ENCODE data around the gene RAD51B.

The RAD51B gene

DNA sequence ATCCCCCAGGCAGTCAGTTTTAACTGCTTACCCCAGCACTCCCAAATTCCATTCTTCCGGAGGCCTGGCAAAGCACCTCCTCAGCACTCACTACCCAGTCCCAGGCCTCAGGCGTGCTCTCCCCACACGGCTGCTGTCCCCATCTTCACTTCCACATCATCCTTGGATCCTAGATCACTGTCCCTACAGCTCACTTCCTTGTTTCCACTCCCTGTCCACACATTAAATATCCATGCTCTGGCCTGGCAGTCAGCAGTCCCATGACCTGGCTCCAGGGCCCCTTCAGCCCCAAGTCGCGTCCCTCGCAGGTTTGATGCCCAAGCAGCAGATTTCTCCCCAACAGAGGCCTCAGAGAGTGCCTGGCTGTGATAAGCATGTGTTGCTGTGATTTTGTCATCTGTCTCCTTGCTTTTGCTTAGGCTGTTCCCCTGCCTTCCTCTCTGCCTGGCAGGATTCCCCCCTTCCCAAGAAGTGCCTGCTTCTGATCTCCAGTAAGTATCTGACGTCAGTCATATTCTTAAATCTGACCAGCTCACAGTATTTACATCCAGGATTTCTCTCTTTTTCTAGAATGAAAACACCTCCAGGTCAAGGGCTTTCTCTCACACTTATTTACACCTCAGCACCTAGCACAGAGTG, 731.6 kb downstream of the RAD51B start:
- DNase-seq (ENCODE audit: low read depth) = no peak

- DNase-seq (ENCODE audit: low read depth) = no peak
These were observed 732.5 kb downstream of the RAD51B start for GRCh38 chr14:68552075-68552474.

DNA sequence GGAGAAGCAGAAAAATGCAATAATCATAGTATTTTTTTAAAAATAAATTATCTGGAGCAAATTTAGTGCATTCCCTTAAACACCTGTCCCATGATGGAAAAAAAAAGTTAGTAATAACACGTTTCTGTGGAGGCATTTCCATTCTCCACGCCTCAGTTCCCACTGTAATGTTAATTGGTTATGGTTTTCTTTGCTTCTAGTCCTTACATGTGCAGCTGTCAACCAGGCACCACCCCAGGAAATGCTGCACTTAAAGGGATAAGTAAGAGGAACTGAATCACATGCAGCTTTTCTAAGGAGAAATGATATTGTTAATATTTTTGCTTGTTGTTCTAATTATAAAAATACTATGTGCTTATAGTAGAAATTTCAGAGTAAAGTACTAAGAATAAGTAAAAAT, 733.0 kb downstream of the RAD51B start:
- no peak for DNase-seq (ENCODE audit: low read depth)

GRCh38 chr14:68553311-68553710, 733.7 kb downstream of the RAD51B start:
- no peak for DNase-seq (ENCODE audit: low read depth)

DNA sequence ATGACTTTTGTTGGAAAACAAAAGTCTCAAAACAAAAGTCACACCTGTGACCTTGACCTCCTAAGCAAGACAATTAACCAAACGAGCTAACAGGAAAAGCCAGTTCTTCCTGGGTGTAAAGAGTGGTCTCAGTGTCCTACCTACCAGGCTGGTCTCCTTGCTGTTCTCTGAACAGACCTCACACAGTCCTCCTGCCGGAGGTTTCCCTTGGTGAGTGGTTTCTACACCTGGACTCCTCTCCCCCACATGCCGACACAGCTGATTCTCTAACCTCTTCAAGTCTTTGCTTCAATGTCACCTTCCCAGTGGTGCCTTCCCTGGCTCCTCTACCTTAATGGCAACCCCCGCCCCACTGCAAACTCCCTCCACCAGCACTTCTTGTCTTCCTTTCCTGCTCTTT, 734.7 kb downstream of the RAD51B start:
- no peak for DNase-seq (ENCODE audit: low read depth)

DNA sequence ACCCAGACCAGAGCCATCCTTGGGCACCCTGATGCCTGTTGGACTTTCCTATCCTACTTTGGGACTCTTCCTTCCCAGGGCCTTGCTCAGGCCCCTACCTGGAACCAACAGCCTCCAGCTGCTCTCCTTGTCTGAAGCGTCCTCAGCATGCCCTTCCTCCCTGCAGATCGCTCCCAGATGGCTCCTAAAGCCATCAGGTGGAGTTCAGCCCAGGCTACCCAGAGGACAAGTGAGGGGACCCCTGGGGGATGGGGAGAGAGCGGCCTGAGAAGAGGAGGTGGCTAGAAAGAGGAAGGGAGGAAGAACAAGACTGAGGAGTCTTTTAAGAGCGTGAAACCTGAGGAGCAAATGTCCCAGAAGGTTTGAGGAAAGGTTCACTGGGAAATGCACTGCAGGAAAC, 736.7 kb downstream of the RAD51B start:
- no peak for DNase-seq (ENCODE audit: low read depth)

DNA sequence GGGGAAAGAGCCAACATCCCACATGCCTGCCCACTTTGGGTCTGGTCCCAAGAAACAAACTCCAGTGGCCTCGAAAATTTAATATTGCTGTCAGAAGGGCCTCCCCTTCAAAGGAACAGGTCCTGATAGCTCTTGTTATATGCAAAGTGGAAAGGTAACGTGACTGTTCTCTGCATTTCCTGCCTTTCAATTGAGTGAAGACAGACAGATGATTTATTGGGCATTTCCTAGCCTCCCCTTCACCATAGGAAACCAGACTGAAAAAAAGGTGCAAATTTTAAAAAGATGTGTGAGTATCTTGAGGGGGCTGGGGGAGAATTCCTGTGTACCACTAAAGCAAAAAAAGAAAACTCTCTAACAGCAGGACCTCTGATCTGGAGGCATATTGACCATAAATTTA, 738.1 kb downstream of the RAD51B start:
- DNase-seq (ENCODE audit: low read depth) = no peak

GRCh38 chr14:68558096-68558495, 738.5 kb downstream of the RAD51B start:
- DNase-seq (ENCODE audit: low read depth) = no peak

DNA sequence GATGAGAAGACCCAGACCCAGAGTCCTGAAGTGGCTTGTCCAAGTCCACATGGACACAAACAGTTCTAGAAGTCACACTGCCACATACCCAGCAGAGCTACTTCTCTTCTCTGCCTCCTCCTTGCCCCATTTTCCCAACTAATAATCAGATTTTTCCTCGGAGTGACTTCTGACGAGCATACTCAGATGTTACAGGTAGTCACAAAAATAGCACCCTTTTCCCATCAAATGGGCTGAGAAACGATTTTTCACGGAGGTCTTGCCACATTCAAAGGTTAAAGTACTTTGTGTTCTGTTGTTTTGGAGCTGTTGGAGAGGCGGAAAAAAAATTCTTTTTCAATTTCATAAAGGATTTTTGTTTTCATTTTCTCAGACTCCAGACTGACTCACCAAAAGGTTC, 740.4 kb downstream of the RAD51B start:
- DNase-seq (ENCODE audit: low read depth) = no peak

- no peak for DNase-seq (ENCODE audit: low read depth)
These were observed 742.0 kb downstream of the RAD51B start for GRCh38 chr14:68561531-68562007.

GRCh38 chr14:68562911-68563250, 743.3 kb downstream of the RAD51B start:
- DNase-seq (ENCODE audit: low read depth) = no peak

DNA sequence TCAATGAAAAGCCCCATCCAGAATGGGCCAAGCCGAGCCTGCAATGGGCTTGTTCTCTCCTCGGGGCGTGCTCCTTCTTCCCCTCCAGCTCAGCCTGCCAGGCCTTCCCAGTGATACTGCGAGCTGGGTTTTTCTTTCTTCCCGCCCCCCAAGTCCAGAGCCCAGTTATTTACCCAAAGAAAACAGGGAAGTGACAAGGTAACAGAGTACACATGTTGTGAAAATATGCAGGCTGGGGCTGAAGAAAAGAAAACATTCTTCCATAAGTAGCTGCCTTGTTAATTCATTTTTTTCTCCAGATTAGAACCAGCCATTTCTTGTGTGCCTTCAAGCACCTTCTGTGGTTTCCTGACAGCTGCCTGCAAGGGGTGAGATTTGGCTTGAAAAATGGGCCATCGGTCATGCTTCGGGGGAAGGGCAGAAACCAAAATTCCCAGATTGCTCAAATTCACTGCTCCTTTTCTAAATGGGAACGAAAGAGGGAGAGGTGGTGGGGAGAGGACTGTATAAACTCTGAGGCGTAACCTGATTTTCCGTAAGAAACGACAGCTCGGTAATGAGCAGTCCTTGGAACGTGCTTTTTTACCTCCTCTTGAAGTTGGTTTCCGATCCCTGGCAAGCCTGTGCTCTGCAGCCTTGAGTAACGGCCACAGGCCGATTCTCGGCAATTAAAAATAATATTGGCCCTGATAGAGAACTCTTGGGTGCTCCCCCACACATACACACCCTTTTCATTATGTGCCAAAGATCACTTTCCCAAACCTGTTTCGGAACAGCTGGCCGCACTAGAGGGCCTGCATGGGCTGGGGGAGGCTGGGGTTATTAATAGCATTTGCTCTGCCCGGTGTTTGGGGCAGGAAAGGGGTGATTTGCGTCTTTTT, 743.9 kb downstream of the RAD51B start:
- DNase-seq (ENCODE audit: low read depth) = no peak

GRCh38 chr14:68564191-68564825, 744.7 kb downstream of the RAD51B start:
- no peak for DNase-seq (ENCODE audit: low read depth)

GRCh38 chr14:68564826-68565759, 745.5 kb downstream of the RAD51B start:
- no peak for DNase-seq (ENCODE audit: low read depth)

DNA sequence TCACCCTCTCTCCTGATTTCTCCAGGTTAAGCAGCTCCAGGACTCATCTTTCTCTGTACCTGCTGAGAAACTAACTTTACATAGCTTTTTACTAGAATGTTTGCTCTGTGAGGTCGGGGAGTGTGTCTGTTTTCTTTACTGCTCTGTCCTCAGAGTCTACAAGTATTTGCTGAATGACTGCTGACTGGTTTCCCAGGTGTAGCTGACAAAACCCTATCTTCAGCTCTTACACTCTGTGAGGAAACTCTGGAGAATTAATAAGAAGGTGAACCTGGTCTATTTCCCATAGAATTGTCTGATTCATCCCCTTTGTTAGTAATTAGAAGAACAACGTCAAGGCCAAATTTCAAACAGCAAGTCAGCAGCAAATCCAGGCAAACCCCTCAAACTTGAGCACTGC, 746.5 kb downstream of the RAD51B start:
- DNase-seq (ENCODE audit: low read depth) = no peak

DNA sequence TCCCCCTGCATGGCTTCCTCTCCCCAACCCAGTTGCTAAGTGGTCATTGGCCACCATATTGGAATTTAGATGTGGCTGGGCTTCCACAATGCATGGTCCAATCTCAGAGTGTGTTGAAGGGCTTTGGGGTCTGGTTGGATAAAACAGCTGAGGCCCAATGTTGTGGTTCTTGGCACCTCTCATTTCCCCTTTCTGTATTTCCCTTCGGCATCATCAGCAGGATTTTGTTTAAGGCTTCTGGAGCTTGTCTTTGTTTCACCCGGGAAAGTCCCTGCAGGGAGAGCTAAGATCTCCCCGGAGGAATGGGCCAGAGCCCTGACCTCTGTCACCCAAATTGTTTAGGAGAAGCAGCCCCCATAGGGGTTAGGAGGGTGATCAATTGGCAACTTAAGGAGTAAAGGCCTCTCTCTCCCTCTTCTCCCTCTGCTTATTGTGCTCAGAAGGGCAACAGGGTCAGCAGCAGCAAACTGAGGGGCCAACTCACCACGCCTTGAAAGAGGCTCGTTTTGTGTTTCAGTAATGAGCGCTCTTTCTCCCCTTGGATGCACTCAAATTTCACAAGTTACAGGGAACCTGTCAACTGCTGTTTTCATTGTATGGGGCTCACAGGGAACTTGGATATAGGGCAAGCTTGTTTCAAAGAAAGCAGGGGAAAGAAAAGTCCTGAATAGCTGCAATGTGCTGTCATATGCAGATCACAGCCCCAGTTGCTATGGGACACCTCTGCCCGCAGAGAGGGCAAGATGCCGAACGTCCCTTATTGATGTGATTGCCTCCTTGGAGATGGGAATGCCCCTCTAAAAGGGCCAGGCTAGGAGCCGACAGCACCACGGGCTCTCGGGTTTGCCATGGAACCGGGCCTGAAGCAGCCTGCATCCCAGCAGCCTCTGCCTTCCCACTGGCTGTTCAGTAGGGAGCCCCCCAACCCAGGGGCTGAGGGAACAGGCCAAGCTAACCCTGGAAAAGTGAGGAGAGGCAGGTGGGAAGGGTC, 749.6 kb downstream of the RAD51B start:
- no peak for DNase-seq (ENCODE audit: low read depth)

- DNase-seq (ENCODE audit: low read depth) = no peak
These were observed 750.4 kb downstream of the RAD51B start for GRCh38 chr14:68569970-68570409.

- DNase-seq (ENCODE audit: low read depth) = no peak
These were observed 751.6 kb downstream of the RAD51B start for GRCh38 chr14:68571114-68571591.

- DNase-seq (ENCODE audit: low read depth) = no peak
These were observed 752.4 kb downstream of the RAD51B start for GRCh38 chr14:68571928-68572525.

GRCh38 chr14:68573126-68573525, 753.5 kb downstream of the RAD51B start:
- DNase-seq (ENCODE audit: low read depth) = no peak

Measured in HS-5 (cell line).